T-helper 2 cell (primary cell): ENCODE measurements around the gene PRAME.
"Not testable (repeated sequence)": the region's sequence is repeated elsewhere in the genome, so short reads cannot be mapped to it uniquely, and the experiment has no call there.

Experiments used
- DNase-seq, 5 experiments: peaks; one replicate each; pipeline versions ENCODE4 v3.0.0 to v3.0.0-alpha.2; 2012 to 2022

PRAME gene

DNA sequence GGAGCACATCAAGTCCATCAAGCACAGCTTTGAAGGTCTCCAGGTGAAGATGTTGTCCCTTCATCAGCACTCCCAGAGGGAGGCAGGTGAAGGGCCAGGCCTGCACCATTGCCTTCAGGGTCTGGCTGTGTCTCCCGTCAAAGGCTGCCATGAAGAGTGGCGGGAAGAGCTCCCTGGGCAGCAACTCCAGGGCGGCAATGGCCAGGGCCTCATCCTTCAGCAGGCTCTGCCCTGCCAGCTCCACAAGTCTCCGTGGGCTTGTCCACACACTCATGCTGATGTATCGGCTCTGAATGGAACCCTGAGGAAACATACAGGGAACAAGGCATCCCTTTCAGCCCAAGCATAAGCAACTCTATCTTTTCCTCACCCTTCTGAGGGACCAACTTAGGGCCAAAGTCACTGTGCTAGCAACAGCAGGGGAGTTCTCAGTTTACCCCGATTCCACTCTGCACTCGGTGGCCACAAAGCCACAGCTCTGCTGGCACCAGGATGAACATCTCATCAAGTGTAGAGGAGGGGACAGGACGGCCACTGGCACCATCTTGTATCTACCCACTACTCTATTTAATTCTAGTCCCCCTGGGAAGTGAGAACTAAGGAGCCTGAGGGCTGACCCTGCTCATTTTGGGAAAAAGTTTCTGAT lies 8.2 kb downstream of the PRAME start:
- DNase-seq: no peak

DNA sequence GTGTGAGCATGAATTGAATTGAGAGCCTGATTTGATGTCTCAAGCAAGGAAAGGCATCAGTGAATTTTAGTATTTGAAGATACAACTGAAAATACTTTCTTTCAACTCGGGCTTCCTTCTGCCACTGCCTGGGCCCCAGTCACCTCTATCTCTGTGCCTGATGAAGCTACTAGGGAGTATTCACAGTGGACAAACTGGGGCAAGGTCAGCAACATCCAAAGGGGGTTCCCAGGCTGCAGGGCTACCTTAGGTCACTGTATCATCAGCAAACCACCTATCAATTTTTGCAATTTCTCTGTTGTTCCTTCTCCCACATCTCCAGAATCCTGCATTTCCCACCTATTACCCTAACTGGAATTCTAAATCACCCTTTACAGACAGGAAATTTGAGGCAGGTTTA lies 10.2 kb downstream of the PRAME start:
- no peak for DNase-seq

- DNase-seq: no peak
Observed at GRCh38 chr22:22548317-22548716, 10.7 kb downstream of the PRAME start.

- no peak for DNase-seq
Observed at GRCh38 chr22:22547692-22548300, 11.3 kb downstream of the PRAME start.

DNA sequence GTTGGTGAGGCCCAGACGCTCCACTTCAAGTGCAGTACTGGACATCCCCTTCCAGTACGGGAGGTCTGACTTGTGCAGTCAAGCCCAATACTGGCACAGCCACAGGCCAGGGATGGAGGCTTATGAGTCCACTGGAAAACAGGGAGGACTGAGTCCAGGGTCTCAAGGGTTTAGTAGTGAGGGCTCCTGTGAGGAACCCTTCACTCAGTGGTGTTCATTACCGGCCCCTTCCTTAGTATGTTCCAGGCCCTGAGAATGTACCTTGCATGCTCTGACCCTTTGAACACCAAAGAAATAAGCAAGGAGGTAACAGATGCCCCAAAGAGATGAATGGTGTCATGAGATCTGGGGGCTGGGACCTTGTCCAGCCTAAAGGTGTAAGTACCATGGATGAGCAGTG lies 11.8 kb downstream of the PRAME start:
- DNase-seq: no peak

DNA sequence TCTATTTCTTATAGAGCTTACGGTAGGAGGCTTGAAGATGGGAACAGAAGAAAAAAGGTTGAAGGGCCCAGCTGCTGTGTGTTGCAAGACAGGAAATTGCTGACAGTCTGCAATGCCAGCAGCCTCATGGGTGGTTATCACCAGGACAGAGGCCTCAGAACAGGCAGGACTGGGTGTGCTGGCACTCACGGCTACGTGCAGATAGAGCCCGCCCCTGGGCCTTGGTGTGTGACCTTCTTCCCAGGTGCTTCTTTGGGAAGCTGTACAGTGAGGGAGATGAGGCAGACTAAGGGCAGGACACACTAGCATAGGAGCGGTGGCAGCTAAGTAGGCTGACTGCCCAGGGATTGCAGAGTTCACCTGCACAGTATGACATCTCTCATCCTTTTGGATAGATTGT lies 12.6 kb downstream of the PRAME start:
- DNase-seq: no peak

DNA sequence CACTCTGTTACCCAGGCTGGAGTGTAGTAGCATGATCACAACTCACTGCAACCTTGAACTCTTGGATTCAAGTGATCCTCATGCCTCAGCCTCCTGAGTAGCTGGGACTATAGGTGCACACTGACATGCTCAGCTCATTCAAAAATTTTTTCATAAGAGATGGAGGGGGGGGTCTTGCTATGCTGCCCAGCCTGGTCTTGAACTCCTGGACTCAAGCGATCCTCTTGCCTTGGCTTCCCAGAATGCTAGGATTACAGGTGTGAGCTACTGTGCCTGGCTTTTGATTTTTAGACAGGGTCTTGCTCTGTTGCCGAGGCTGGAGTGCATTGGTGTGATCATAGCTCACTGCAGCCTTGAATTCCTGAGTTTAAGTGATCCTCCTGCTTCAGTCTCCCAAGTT lies 14.0 kb downstream of the PRAME start:
- no peak for DNase-seq

DNA sequence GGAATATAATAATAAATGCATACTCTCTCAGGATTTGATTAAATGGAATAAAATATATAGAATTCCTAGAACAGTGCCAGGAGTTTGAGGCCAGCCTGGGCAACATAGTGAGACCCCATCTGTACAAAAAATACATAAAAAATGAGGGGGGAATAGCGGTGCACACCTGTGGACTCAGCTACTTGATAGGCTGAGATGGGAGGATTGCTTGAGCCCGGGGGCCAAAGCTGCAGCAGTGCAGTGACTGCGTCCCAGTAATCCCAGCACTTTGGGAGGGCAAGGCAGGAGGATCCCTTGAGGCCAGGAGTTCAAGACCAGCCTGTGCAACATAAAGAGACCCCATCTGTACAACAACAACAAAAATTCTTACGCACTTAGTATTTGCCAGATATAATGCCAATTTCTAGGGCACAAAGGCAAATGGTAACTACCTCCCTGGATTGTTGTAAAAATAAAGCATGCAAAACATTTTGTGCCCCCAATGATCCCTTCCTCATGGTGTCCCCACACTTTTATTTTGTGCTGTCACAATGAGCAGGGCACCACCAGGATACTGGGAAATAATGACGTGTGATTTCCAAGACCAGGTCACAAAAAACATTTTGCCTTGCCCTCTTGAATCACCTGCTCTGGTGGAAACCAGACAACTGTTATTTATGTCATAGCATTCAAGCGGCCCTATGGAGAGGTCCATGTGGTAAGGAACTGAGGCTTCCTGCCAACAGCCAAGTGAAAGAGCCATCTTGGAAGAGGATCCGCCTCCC lies 20.7 kb downstream of the PRAME start:
- no peak for DNase-seq

DNA sequence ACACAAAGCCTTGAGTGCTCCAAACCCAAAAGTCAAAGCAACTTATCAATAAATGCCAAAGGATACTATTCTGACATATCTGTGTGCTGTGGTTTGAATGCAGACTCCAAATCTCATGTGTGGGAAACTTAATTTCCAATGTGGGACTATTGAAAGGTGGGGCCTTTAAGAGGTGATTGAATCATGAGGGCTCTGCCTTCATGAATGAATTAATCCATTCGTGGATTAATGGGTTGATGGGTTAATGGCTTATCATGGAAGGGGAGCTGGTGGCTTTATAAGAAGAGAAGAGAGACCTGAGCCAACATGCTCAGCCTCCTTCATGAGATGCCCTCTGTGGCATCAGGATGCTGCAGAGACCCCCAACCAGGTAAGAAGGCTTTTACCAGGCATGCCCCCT lies 22.1 kb downstream of the PRAME start:
- DNase-seq: no peak

DNA sequence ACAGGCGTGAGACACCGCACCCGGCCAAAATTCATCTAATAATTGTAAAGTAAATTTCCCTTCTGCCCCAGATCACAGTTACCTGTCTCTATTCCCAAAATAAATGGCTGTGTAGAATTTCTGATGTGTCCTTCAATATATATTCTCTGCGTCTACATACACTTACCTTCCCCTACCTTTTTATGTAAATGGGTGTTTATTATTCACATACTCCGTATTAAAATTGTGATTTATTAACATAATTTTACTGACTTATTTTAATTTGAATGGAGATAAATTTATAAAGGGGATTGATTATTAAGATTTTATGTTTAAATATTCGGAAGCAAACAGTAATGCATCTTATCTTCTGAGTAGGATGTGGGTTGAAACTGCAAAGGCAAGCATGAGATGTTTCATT lies 22.6 kb downstream of the PRAME start:
- DNase-seq: no peak

DNA sequence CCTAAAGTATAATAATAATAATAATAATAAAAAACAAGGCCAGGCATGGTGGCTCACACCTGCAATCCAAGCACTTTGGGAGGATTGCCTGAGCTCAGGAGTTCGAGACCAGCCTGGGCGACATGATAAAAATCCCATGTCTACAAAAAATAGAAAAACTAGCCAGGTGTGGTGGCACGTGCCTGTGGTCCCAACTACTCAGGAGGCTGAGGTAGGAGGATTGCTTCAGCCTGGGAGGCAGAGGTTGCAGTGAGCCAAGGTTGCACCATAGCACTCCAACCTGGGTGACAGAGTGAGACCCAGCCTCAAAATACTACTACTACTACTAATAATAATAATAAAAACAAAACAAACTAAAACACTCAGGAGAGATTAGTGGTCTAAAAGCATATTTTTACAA lies 23.4 kb downstream of the PRAME start:
- DNase-seq: no peak

DNA sequence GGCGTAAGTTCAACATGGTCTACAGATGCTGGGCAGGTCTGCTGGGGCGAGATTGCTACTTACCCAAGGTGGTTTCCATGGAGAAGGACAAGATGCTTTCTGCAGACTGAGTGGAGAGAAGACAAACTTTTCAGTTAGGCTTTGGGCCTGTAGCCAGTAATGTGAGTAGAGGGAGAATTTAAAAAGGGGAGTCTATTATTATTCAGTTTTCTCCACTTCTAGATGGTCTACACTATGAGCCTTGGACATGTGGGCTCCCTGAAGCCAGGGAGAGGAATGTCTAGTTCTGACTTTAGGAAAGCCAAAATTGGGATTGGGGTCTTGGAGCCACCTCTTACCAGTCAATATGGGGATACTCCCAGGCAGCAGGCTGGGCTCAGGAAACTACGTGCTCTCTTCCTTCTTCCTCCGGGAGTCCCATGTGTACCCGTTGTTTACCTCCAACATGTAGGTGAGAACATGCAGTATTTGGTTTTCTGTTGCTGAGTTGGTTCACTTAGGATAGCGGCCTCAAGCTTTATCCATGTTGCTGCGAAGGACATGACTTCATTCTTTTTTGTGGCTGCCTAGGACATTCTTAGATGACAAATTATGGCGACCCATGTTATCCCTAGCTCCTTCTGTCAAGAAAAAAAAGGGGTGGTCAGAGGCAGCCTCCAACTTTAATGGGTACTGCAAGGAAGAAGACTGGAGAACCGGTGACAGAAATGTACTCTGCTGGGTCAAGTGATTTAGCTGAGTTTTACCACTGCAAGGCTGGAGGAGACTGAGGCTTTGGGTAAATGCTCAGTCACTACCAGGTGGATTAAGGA lies 24.3 kb downstream of the PRAME start:
- no peak for DNase-seq

DNA sequence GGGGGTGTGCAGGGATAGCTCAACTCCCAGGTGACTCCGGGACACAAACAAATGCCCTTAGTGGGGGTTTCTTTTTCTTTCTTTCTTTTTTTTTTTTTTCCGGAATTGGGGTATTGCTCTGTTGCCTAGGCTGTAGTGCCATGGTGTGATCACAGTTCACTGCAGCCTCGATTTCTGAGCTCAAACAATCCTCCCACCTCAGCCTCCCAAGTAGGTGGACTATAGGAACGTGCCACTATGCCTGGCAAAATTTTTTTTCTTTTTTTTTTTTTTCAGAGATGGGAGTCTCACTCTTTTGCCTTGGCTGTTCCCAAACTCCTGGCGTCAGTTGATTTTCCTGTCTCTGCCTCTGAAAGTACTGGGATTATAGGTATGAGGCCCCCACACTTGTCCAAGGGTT lies 25.2 kb downstream of the PRAME start:
- no peak for DNase-seq

- DNase-seq: no peak
Observed at GRCh38 chr22:22533417-22533816, 25.6 kb downstream of the PRAME start.

DNA sequence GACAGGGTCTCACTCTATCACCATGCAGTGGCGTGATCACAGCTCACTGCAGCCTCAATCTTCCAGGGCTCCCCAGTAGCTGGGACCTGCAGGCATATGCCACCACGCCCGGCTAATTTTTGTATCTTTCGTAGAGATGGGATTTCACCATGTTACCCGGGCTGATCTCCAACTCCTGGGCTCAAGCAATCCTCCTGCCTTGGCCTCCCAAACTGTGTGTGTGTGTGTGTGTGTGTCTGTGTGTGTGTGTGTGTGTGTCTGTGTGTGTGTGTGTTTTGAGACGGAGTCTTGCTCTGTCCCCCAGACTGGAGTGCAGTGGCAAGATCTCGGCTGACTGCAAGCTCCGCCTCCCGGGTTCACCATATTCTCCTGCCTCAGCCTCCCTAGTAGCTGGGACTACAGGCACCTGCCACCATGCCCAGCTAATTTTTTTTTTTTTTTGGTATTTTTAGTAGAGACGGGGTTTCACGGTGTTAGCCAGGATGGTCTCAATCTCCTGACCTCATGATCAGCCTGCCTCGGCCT lies 26.5 kb downstream of the PRAME start:
- not testable (repeated sequence) for DNase-seq

DNA sequence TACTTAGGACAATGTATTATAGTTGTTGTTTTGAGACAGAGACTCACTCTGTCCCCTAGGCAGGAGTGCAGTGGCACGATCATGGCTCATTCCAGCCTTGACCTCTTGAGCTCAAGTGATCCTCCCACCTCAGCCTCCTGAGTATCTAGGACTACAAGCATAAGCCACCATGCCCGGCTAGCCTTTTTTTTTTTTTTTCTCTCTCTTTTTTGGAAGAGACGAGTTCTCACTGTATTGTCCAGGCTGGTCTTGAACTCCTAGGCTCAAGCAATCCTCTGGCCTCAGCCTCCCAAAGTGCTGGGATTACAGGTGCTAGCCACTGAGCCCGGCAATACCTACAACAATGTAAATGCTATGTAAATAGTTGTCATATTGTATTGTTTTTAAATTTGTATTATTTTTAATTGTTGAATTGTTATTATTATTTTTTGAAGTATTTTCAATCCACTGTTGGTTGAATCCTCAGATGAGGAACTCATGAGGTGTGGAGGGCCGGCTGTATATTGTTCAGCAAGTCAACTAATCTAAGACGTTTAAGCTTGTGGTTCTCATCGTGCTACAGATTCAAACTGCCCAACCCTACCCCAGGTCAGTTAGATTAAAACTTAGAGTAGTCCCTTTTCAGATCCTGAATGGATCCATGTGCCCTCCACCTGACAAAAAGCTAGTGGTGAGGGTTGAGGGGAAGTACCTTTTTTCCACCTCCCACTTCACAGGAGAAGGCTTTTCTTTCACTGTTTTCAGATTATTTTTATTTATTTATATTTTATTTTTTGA lies 27.1 kb downstream of the PRAME start:
- no peak for DNase-seq

- no peak for DNase-seq
Observed at GRCh38 chr22:22528780-22529179, 30.3 kb downstream of the PRAME start.

DNA sequence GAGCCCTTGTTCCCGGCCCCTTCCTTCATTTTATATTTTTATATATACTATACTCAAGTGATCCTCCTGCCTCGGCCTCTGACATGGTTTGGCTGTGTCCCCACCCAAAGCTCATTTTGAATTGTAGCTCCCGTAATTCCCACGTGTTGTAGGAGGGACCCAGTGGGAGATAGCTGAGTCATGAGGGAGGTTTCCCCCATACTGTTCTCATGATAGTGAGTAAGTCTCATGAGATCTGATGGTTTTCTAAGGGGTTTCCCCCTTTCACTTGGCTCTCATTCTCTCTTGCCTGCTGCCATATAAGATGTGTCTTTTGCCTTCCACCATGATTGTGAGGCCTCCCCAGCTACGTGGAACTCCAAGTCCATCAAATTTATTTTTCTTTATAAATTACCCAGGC lies 31.8 kb downstream of the PRAME start:
- DNase-seq: no peak

DNA sequence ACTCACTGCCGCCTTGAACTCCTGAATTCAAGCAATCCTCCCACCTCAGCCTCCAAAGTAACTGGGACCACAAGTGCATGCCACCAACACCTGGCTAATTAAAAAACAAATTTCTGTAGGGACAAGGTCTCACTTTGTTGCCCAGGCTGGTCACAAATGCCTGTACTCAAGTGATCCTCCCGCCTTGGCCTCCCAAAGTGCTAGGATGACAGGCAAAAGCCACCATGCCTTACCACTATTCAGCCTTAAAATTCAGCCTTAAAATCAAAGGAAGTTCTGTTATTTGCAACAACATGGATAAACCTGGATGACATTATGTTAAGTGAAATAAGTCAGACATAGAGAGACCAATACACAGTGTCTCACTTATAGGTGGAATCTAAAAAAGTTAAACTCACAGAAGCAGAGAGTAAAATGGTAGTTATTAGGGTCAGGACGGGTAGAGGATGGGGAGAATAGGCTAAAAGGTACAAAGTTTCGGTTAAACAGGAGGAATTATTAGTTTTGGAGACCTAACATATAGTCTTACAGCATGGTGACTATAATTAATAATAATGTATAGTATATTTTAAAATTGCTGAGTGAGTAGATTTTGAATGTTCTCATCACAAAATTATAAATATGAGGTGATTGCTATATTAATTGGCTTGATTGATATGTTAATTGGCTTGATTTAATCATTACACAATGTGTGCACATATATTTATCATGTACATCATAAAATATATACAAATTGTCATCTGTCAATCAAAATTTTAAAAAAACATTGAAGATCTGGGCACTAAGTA lies 32.7 kb downstream of the PRAME start:
- DNase-seq: no peak

DNA sequence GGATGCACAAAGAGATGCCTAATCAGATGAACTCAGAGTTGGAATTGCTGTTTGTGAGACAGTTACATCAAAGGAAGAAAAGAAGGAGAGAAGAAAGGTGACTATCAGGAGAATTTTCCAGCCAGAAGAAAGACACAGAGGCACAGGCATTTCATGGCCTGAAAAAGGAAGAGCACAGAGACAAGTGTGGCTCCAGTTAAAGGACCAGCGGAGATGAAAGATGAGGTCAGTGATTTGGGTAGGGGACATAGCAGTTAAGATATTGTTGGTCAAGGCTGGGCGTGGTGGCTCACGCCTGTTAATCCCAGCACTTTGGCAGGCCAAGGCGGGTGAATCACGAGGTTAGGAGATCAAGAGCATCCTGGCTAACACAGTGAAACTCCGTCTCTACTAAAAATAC lies 35.6 kb downstream of the PRAME start:
- no peak for DNase-seq

GRCh38 chr22:22521631-22522030 lies 37.4 kb downstream of the PRAME start:
- DNase-seq: no peak
